Measurements from ENCODE around the gene CDKN2AIP. TPM values are rescaled to one million over a fixed set of nuclear protein-coding genes. Genes with fewer than 3 reads are reported as not detected.

Gene CDKN2AIP
- total and polyA plus RNA-seq, 2 of the 4 experiments (the other 2 are of a cell fraction): 11.0 to 16.8 TPM

DNA sequence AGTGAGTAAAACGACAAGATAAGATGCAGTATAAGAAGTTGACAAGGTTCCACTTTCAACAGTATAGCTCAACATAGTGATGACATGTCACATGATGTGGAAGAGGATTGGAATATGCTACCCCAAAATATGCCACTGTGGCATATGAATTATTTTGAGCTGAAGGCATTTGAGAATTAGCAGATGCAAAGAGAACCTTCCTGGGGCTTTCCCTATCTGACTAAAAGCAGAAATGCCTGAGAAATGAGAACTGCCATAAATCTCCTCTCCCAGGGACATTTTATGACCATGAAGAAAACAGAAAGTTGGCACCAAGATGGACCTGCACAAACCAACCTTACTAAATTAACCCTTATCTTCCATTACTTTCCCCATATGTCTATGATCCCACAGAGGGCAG is 24.8 kb downstream of the CDKN2AIP start:
- in situ Hi-C loops (cut with MboI; ENCODE audit: low sequenced_read_pairs): no loop called here
- Histone ChIP-seq H2BK120ac (ENCODE audit: low read depth, low read length) (no peak overlapping the region), H3K9me3 (ENCODE audit: control insufficient read depth, insufficient read depth, low read length) (no peaks in the 10 kb centered on the region), H4K91ac (ENCODE audit: insufficient read depth, low read depth, low read length) (no peak overlapping the region), H3K4ac (ENCODE audit: low read depth, low read length) (no peak overlapping the region), H3K36me3 (ENCODE audit: control insufficient read depth, insufficient read depth, low read length) (no peaks in the 10 kb centered on the region), H3K23ac (ENCODE audit: low read depth, low read length) (no peak overlapping the region), H2BK20ac (ENCODE audit: low read depth, low read length) (no peak overlapping the region), H4K8ac (ENCODE audit: low read depth in 2 of 2, low read length in 2 of 2) (no peak overlapping the region), H3K4me2 (ENCODE audit: low read depth, low read length) (no peak overlapping the region), H4K5ac (ENCODE audit: low read depth, low read length) (no peak overlapping the region), H3K9me1 (ENCODE audit: insufficient read depth, low read length) (no peaks in the 10 kb centered on the region), H4K20me1 (ENCODE audit: insufficient read depth, low read length) (no peaks in the 10 kb centered on the region; the same call in 1 of the 2 replicates), H2AFZ (replicated peaks; ENCODE audit: low read length, poor library complexity) (no peak overlapping the region), H2AK5ac (ENCODE audit: low read depth, low read length) (no peak overlapping the region), H3K56ac (ENCODE audit: extremely low read depth, insufficient read depth, low read length) (no peak overlapping the region), H3K14ac (replicated peaks; ENCODE audit: low read depth, low read length) (no peak overlapping the region), H3K27me3 (ENCODE audit: control insufficient read depth, insufficient read depth, low read length) (no peaks in the 10 kb centered on the region), H2BK5ac (ENCODE audit: low read depth, low read length, poor library complexity, severe bottlenecking) (no peak overlapping the region), H3K4me3 (ENCODE audit: insufficient read depth, low read depth, low read length) (no peak overlapping the region), H3K18ac (ENCODE audit: low read depth, low read length) (no peak overlapping the region), H2BK15ac (ENCODE audit: low read depth, low read length) (no peak overlapping the region), H2AK9ac (replicated peaks; ENCODE audit: low read depth, low read length, poor library complexity) (no peak overlapping the region), H3K79me1 (ENCODE audit: low read depth in 1 of 2, low read length in 2 of 2) (no peaks in the 10 kb centered on the region), H3K27ac (ENCODE audit: insufficient read depth, low read length) (no peak overlapping the region), H3K9ac (ENCODE audit: low read depth, low read length) (no peak overlapping the region), H3K4me1 (ENCODE audit: control insufficient read depth, insufficient read depth, low read length) (peaks cover 2% of the 10 kb centered on the region)
- ChIA-PET POLR2A (ENCODE audit: unreplicated experiment) (no interaction called here), CTCF (interaction anchor here (1.2 kb wide), 1 partner anchor 251 kb away, joined by 3 read pairs; no protein-coding TSS in a partner anchor)
- dilution Hi-C loops (cut with HindIII; ENCODE audit: low sequenced_read_pairs, unreplicated experiment): no loop called here
- WGBS, 2 experiments (ENCODE audit: extremely low coverage in 2 of 2, insufficient read length in 1 of 2): no CpG with 5 or more reads among the region's 1 CpG
- no TSS peak for BruUV-seq (replicated peaks)
- ATAC-seq (ENCODE audit: low read depth): no peak
- no peak for DNase-seq
- intact Hi-C loops (cut with micrococcal nuclease): no loop called here
- TF ChIP-seq BHLHE40 (IDR thresholded peaks at IDR 0.05; ENCODE audit: low read depth, low read length) (no peak), RFX5 (IDR thresholded peaks at IDR 0.05; ENCODE audit: low read depth, low read length) (no peak), CHD1 (IDR thresholded peaks at IDR 0.05; ENCODE audit: low read depth, low read length) (no peak), MAFK (IDR thresholded peaks at IDR 0.05; ENCODE audit: low read depth, low read length) (no peak), MAZ (IDR thresholded peaks at IDR 0.05; ENCODE audit: borderline replicate concordance, low read depth, low read length) (no peak), MXI1 (IDR thresholded peaks at IDR 0.05; ENCODE audit: borderline replicate concordance, low read depth, low read length) (no peak), FOS (IDR thresholded peaks at IDR 0.05; ENCODE audit: low read depth, low read length) (no peak), CEBPB (IDR thresholded peaks at IDR 0.05; ENCODE audit: low read depth, low read length) (no peak)

All from IMR-90 (cell line).